Measurements from ENCODE around the gene MEF2C.

MEF2C gene

DNA sequence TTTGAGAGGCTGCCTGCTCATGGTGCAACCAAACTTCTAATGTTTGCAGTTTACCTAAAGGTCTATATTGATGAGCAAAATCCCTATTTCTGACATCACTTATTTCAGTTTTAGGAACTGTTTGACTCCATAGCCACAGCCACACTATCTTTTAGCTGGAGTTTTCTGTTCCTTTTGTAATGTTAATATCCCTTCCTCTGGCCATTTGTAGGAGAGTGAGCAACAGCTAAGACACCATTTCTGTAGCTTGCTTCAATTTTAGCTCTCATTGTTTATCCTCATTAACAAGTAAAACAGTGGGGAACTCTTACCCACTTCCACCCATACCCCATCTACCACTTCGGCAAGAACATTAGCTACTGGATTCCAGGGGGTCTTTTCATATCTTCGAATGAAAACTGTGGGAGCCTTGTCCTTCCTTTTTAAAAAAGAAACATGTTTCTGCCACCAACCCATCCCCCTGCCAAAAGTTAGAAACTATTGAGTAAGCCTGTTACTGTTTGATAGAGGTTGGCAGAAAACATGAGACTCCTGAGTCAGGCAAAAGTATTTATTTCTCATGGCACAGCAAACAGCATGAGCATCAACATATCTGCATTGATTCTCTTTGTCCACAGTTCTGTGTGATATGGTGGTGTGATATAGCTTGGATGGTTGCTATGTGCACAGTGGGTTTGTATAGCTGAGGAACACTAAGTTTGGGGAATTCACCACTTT is 174.1 kb downstream of the MEF2C start:
- no peak for DNase-seq (ENCODE audit: low spot score)

GRCh38 chr5:88708021-88708420 is 175.0 kb downstream of the MEF2C start:
- no peak for DNase-seq (ENCODE audit: low spot score)

- DNase-seq (ENCODE audit: low spot score), result no peak
Observed at GRCh38 chr5:88707216-88707965, 175.6 kb downstream of the MEF2C start.

GRCh38 chr5:88702332-88702731 is 180.7 kb downstream of the MEF2C start:
- DNase-seq (ENCODE audit: low spot score), result no peak

- no peak for DNase-seq (ENCODE audit: low spot score)
Observed at GRCh38 chr5:88700121-88700520, 182.9 kb downstream of the MEF2C start.

DNA sequence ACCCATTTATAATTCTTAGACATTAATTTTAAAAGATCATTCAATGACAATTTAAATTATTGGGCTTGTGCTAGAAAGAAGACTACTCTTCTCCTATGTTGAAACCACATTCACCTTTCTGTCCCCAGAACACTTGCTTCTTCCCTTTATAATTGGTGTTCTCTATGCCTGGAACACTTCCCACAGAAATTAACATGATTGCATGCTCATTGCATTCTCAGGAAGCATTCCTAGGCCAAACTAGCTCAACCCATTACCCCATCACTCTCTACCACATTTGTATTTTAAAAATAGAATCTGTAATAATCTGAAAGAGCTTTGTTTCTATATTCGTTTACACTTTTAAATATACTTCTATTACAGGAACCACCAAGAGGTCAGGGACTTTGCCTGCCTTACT is 184.7 kb downstream of the MEF2C start:
- DNase-seq (ENCODE audit: low spot score), result no peak

- DNase-seq (ENCODE audit: low spot score), result no peak
Observed at GRCh38 chr5:88696466-88696865, 186.5 kb downstream of the MEF2C start.

- no peak for DNase-seq (ENCODE audit: low spot score)
Observed at GRCh38 chr5:88695931-88696330, 187.1 kb downstream of the MEF2C start.

GRCh38 chr5:88695232-88695631 is 187.8 kb downstream of the MEF2C start:
- no peak for DNase-seq (ENCODE audit: low spot score)

DNA sequence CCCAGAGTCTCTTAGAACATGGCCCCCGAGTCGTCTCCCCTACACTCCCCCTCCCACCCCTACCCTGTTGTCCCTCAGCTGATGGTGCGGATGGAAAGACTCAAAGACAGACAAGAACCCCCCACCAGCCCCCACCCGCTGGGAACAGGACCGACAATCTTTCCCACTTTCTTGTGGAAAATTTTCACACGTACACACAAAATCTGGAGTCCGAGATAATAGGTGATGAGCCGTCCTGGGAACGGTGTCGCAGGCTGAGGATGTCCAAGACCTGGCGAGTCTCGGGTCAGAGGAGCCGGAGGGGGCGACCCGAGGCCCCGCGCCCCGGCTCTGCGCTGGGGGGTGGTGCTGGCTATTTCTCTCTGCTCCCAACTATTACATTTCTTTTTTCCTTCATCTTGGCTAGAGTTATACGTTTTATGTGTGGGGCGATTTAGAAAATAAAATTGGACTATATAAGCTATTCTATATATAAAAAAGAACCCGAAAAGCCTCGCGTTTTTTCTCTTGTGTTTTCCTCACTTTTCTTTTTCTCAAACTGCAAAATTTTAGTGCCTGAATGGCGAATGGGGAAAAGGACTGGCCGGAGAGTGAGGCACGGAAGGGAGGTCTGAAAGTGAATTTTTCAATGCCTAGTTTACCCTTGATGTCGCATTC is 188.8 kb downstream of the MEF2C start:
- DNase-seq (ENCODE audit: low spot score), result no peak

DNA sequence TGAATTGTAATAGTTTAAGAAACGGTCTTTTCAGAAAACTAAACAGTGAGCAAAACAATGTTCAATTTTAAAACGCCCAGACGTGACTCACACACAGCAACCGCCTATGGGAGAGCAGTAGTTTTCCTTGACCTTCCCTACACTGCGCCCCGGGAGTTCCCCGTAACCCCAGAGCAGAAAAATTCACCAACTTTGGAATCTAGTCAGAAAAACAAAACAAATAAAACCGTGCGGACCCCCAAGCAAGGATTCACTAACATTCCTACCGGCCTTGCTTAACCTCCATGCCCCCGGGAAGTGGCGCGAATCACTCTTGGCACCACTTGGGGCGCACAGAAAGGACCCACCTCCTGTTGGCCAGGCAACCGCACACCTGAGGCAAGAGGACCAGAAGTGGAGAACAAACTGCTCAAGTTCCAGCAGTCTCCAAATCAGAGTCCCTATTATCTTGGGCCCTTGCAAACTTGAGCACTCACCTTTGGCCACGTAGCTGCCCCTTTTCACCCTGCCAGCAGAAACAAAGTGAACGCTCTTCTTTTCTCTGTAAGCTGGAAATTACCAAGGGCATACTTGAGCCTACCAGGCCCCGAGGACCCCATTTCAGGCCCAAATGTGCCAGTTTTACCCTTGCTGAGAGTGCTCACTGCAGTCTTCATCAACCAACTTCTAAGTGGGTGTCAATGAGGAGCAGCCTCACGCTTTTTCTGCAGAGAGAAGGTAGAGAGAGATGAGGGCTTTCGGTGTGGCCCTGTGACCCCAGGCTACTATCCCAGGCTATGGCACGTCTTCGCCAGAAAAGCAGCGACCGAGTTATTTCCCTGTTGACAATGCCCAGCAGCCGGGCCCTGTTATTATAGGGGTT is 189.7 kb downstream of the MEF2C start:
- no peak for DNase-seq (ENCODE audit: low spot score)

DNA sequence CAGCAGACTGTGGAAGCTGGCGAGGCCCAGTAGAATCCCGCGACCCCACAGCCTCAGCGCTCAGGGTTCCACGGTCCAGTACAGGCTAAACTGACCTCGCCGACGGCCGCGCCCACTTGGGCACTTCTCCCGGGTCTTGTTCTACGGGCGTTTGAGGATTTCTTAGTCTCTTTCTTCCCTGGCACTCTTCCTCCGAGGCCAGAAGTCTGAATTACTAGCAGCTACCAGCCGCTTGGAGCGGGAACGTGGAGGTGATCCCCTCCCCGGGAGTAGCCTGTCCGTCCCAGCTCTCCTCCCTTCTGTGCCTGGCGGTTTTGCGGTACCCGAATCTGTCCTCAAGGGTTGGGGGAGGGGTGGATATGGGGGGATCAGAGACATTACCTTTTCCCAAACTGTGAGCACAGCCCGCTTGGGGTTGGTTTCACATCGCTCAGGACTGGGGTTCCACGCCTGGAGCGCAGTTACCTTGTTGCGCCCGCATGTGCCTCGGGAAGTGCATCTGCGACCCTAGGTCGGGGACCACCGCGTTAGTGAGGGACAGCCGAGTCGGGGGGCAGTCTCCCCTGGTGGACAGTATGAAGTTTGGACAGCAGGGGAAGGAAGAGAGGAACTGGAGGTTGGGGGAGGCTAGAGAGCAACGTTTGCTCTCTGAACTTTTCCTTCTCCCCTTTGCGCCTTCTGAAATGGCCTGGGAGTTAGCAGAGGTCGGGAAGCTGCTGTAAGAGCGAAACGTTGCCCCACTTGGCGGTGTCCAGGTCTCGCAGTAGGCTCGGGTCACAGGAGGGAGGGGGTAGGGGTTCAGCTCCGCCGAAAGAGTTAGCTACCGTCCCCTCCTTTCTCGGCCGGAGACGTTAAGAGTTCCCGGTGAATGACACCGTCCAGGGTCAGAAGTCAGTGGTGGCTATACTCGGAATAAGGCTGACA is 190.8 kb downstream of the MEF2C start:
- no peak for DNase-seq (ENCODE audit: low spot score)

DNA sequence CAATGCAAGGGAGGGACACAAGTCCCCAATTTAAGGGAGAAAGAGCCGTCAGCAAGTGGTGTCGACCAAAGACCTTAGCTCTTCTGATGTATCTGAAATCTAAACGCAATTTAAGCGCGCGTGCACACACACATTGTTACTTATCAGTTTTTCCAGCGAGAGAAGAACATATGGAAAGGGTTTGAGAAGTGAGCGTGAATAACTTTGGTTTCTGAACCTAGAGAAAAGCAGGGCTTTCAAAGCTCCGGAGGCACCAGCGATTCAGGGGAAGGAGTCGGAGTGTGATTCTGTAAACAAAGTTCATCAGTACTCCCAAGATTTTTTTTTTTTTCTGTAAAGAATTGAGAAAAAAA is 191.8 kb downstream of the MEF2C start:
- DNase-seq (ENCODE audit: low spot score), result no peak

- DNase-seq (ENCODE audit: low spot score), result peak; percentile 68
Observed at GRCh38 chr5:88690409-88691229, 192.4 kb downstream of the MEF2C start.

- no peak for DNase-seq (ENCODE audit: low spot score)
Observed at GRCh38 chr5:88689668-88690408, 193.1 kb downstream of the MEF2C start.

GRCh38 chr5:88688984-88689667 is 193.9 kb downstream of the MEF2C start:
- no peak for DNase-seq (ENCODE audit: low spot score)

GRCh38 chr5:88688156-88688983 is 194.6 kb downstream of the MEF2C start:
- no peak for DNase-seq (ENCODE audit: low spot score)

DNA sequence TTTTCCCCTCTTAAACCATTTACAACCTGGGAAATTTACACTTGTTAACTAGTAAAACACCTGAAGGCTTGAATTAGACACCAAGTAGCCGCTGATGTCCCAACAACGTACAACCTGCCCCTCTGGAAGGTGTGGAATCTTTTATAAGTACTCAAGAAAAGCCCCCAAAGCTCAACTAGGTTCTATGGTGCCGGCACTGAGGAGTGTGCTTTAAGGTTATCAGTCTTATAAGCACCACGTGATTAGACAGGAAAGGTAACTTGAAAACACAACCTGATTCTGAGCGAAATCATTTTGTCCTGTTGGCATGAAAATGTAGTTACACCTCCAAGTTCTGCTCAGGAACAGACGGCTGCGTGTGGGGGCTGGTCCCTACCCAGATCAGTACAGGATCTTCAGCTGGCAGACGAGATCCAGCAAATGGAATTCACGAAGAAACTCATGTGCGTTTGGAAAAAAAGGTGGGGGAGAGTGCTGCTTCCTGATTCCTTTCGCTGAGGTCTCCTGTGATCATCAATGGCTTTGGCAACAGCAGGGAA is 195.5 kb downstream of the MEF2C start:
- DNase-seq (ENCODE audit: low spot score), result no peak

Data from iPS-NIHi11 (cell line).